Measurements from ENCODE around the gene NFATC2.

The NFATC2 gene

GRCh38 chr20:51426718-51427650 lies 115.5 kb downstream of the NFATC2 start:
- no peak for DNase-seq

- DNase-seq = no peak
Observed at GRCh38 chr20:51425347-51426106, 117.0 kb downstream of the NFATC2 start.

- no peak for DNase-seq
Observed at GRCh38 chr20:51424270-51425117, 118.0 kb downstream of the NFATC2 start.

GRCh38 chr20:51423810-51424209 lies 118.7 kb downstream of the NFATC2 start:
- DNase-seq = no peak

- no peak for DNase-seq
Observed at GRCh38 chr20:51423290-51423667, 119.2 kb downstream of the NFATC2 start.

- no peak for DNase-seq
Observed at GRCh38 chr20:51422514-51423289, 119.8 kb downstream of the NFATC2 start.

GRCh38 chr20:51420805-51421204 lies 121.7 kb downstream of the NFATC2 start:
- no peak for DNase-seq

- DNase-seq = no peak
Observed at GRCh38 chr20:51420111-51420510, 122.4 kb downstream of the NFATC2 start.

GRCh38 chr20:51419646-51420045 lies 122.9 kb downstream of the NFATC2 start:
- DNase-seq = no peak

GRCh38 chr20:51419231-51419630 lies 123.3 kb downstream of the NFATC2 start:
- DNase-seq = no peak

GRCh38 chr20:51418137-51418529 lies 124.4 kb downstream of the NFATC2 start:
- no peak for DNase-seq

GRCh38 chr20:51417250-51418136 lies 125.0 kb downstream of the NFATC2 start:
- no peak for DNase-seq

- DNase-seq = no peak
Observed at GRCh38 chr20:51416532-51417249, 125.8 kb downstream of the NFATC2 start.

- no peak for DNase-seq
Observed at GRCh38 chr20:51413857-51414256, 128.7 kb downstream of the NFATC2 start.

GRCh38 chr20:51412951-51413481 lies 129.5 kb downstream of the NFATC2 start:
- DNase-seq = no peak

GRCh38 chr20:51412333-51412871 lies 130.1 kb downstream of the NFATC2 start:
- DNase-seq = no peak

- no peak for DNase-seq
Observed at GRCh38 chr20:51411870-51412269, 130.6 kb downstream of the NFATC2 start.

- DNase-seq = no peak
Observed at GRCh38 chr20:51410586-51411325, 131.8 kb downstream of the NFATC2 start.
